ENCODE results near the gene TENM3. TPM values are rescaled to one million over a fixed set of nuclear protein-coding genes. Genes with fewer than 3 reads are reported as not detected.

Gene TENM3
- total RNA-seq, 2 donors from 2014 or later: 21.4 to 52.3 TPM

GRCh38 chr4:182536221-182536811, 293.1 kb downstream of the TENM3 start:
- no peak overlapping the region for H3K27ac ChIP-seq
- no peaks in the 10 kb centered on the region for H3K27me3 ChIP-seq (replicated peaks; ENCODE audit: insufficient read depth)
- no peaks in the 10 kb centered on the region for H3K4me1 ChIP-seq (replicated peaks)
- no peak for DNase-seq (ENCODE audit: low spot score)
- no peak overlapping the region for H3K4me3 ChIP-seq
- H3K9me3 ChIP-seq: no peaks in the 10 kb centered on the region
- TF ChIP-seq CTCF (IDR thresholded peaks at IDR 0.05) (no peak), POLR2AphosphoS5 (IDR thresholded peaks at IDR 0.05) (no peak), POLR2A (IDR thresholded peaks at IDR 0.05) (no peak)
- intact Hi-C loops (cut with DNase I): no loop called here
- 73% methylated on average over 8 of the region's 8 CpGs for WGBS
- no peaks in the 10 kb centered on the region for H3K36me3 ChIP-seq

DNA sequence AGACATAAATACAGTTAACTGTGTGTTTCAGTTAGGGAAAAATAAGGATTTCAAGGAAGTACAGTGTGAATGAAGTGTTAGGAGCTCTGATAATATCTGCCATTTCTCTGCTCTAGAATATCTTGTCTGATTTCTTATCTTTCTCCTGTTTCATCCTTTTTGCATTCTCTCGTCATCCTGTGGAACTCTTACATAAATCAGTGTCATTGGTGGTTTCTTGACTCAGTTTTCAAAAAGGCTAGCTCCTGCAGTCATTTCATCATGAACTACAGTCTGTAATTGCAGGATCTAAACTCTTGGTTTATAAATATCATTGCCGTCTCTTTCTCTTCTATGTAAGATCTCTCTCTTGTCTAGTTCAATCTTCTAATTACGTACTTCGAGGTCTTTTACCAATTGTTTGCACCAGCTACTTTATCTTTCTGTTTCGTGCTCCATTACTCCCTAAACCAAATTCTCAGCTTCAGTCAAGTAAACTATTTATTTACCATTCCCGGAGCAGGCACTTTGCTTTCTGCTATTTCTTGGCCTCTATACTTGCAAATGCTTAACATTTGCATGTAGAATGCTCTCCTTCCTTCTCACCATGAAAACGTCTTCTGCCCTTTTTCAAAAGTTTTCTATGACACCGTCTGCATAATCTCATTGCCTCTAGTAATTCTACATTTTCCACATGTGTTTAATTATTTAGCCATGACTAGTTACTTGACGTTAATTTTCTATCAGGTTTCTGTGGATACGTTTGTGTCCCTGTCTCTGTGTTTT, 294.0 kb downstream of the TENM3 start:
- no peak for DNase-seq (ENCODE audit: low spot score)
- Histone ChIP-seq H3K36me3 (no peaks in the 10 kb centered on the region), H3K4me3 (no peak overlapping the region), H3K4me1 (replicated peaks) (no peaks in the 10 kb centered on the region), H3K27ac (no peak overlapping the region), H3K27me3 (replicated peaks; ENCODE audit: insufficient read depth) (no peaks in the 10 kb centered on the region), H3K9me3 (no peaks in the 10 kb centered on the region)
- no peak for TF ChIP-seq POLR2A (IDR thresholded peaks at IDR 0.05)
- TF ChIP-seq CTCF (IDR thresholded peaks at IDR 0.05): no peak
- no peak for TF ChIP-seq POLR2AphosphoS5 (IDR thresholded peaks at IDR 0.05)
- 49% methylated on average over 10 of the region's 10 CpGs for WGBS
- intact Hi-C loops (cut with DNase I): no loop called here

DNA sequence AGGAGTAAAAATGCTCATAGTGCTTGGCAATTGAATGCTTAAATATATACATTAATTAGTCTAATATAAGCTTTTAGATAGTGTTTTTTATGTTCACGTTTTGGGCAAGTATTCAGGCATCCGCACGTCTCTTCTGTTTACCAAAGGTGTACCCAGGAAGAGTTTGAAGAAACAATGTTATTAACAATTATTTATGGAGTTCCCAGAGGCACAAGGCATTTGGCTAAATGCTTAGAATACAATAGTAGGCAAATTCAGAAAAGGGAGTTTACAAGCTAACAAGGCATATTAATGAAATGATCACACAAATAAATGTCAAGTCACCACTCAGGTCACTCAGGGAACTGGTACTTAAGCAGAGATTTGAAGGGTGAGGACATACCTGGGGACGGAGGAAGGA, 294.8 kb downstream of the TENM3 start:
- intact Hi-C loops (cut with DNase I): no loop called here
- no peaks in the 10 kb centered on the region for H3K36me3 ChIP-seq

GRCh38 chr4:182540496-182540895, 297.3 kb downstream of the TENM3 start:
- H3K4me1 ChIP-seq (replicated peaks): no peaks in the 10 kb centered on the region
- intact Hi-C loops (cut with DNase I): no loop called here
- H3K27ac ChIP-seq: no peak overlapping the region
- TF ChIP-seq CTCF (IDR thresholded peaks at IDR 0.05) (no peak), POLR2A (IDR thresholded peaks at IDR 0.05) (no peak), POLR2AphosphoS5 (IDR thresholded peaks at IDR 0.05) (no peak)
- WGBS: 98% methylated on average over 8 of the region's 8 CpGs
- no peaks in the 10 kb centered on the region for H3K9me3 ChIP-seq
- DNase-seq (ENCODE audit: low spot score): no peak
- no peaks in the 10 kb centered on the region for H3K36me3 ChIP-seq
- H3K27me3 ChIP-seq (replicated peaks; ENCODE audit: insufficient read depth): no peaks in the 10 kb centered on the region
- no peak overlapping the region for H3K4me3 ChIP-seq

More for the DNA sequence above, 294.8 kb downstream of the TENM3 start:
- TF ChIP-seq POLR2A (IDR thresholded peaks at IDR 0.05): no peak
- no peak for TF ChIP-seq POLR2AphosphoS5 (IDR thresholded peaks at IDR 0.05)
- no peak for TF ChIP-seq CTCF (IDR thresholded peaks at IDR 0.05)
- no peak for DNase-seq (ENCODE audit: low spot score)
- no peak overlapping the region for H3K27ac ChIP-seq
- H3K4me3 ChIP-seq: no peak overlapping the region
- H3K4me1 ChIP-seq (replicated peaks): no peaks in the 10 kb centered on the region
- no peaks in the 10 kb centered on the region for H3K27me3 ChIP-seq (replicated peaks; ENCODE audit: insufficient read depth)
- H3K9me3 ChIP-seq: no peaks in the 10 kb centered on the region
- 32% methylated on average over 4 of the region's 4 CpGs for WGBS

DNA sequence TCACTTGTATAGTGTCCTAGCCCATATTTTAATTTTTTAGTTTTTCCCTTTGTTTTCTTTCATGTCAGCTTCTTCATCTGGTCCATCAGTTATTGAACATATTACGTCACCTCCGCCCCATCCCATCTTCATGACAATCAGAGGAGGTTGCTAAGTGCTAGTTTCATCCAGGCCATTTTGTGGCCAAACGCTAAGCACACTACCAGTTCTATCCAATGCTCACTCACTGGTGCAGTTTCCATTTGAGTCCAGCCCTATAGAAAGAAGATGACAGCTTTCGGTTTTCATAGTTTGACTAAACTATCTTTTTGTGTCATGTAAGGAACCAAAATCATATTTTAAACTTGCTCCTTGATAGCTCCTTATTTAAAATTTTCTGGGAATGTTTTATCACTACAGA, 304.2 kb downstream of the TENM3 start:
- no peaks in the 10 kb centered on the region for H3K36me3 ChIP-seq
- no peak for TF ChIP-seq POLR2AphosphoS5 (IDR thresholded peaks at IDR 0.05)
- TF ChIP-seq POLR2A (IDR thresholded peaks at IDR 0.05): no peak
- TF ChIP-seq CTCF (IDR thresholded peaks at IDR 0.05): no peak
- no peaks in the 10 kb centered on the region for H3K4me1 ChIP-seq (replicated peaks)
- WGBS: 92% methylated on average over 4 of the region's 4 CpGs
- no peak for DNase-seq (ENCODE audit: low spot score)
- H3K9me3 ChIP-seq: no peaks in the 10 kb centered on the region
- H3K27me3 ChIP-seq (replicated peaks; ENCODE audit: insufficient read depth): no peaks in the 10 kb centered on the region
- no peak overlapping the region for H3K27ac ChIP-seq
- intact Hi-C loops (cut with DNase I): no loop called here
- no peak overlapping the region for H3K4me3 ChIP-seq
